GM12801 (cell line): Measurements from ENCODE around the gene ITSN1.

Experiments
- CTCF ChIP-seq: IDR thresholded peaks from one replicate; pipeline ENCODE4 v1.5.1; 2011; ENCODE audit warnings: control low read depth; ENCODE audit not compliant: insufficient read length; ENCODE audit errors: extremely low read depth

ITSN1 gene

GRCh38 chr21:33753886-33754285 lies 111.6 kb downstream of the ITSN1 start:
- TF ChIP-seq CTCF: no peak

GRCh38 chr21:33754481-33754880 lies 112.2 kb downstream of the ITSN1 start:
- no peak for TF ChIP-seq CTCF

GRCh38 chr21:33755354-33755753 lies 113.1 kb downstream of the ITSN1 start:
- no peak for TF ChIP-seq CTCF

GRCh38 chr21:33760641-33761440 lies 118.5 kb downstream of the ITSN1 start:
- TF ChIP-seq CTCF: no peak

- no peak for TF ChIP-seq CTCF
Observed at GRCh38 chr21:33761441-33762036, 119.2 kb downstream of the ITSN1 start.

GRCh38 chr21:33762803-33763581 lies 120.7 kb downstream of the ITSN1 start:
- no peak for TF ChIP-seq CTCF

- no peak for TF ChIP-seq CTCF
Observed at GRCh38 chr21:33763582-33763899, 121.2 kb downstream of the ITSN1 start.
